Fibroblast of lung (primary cell): ENCODE data around the gene UXS1. TPM values are rescaled to one million over a fixed set of nuclear protein-coding genes. Genes with fewer than 3 reads are reported as not detected.

Source experiments
- DNase-seq, 2 donors: peaks; one replicate each; pipeline versions ENCODE4 v3.0.0 to v3.0.0-alpha.2; 2010; ENCODE audit warnings: low read depth in 2 of 2
- H2AFZ ChIP-seq: 2 replicates; pipeline ENCODE4 v1.5.1; 2012; ENCODE audit warnings: low read length, control low read depth, inconsistent platforms
- H3K27ac ChIP-seq: 2 replicates; pipeline ENCODE4 v1.5.1; 2011; ENCODE audit warnings: low read length, control low read depth; ENCODE audit not compliant: insufficient read depth
- H3K27me3 ChIP-seq: 2 replicates; pipeline ENCODE4 v1.5.1; 2011; ENCODE audit warnings: mild to moderate bottlenecking, low read length; ENCODE audit not compliant: control insufficient read depth, insufficient read depth
- H3K36me3 ChIP-seq: 2 replicates; pipeline ENCODE4 v1.5.1; 2011; ENCODE audit warnings: low read length; ENCODE audit not compliant: control insufficient read depth, insufficient read depth
- H3K4me1 ChIP-seq: 2 replicates; pipeline ENCODE4 v1.5.1; 2011; ENCODE audit warnings: low read length; ENCODE audit not compliant: control insufficient read depth, insufficient read depth; ENCODE audit errors: extremely low read depth
- H3K4me2 ChIP-seq: 2 replicates; pipeline ENCODE4 v1.5.1; 2011; ENCODE audit warnings: low read length, control low read depth; ENCODE audit not compliant: insufficient read depth; ENCODE audit errors: extremely low read depth
- H3K4me3 ChIP-seq, 4 experiments: fragments of 200-600 bp in 1 of 4; sonication (generic) in 1 of 4; replicated peaks in 1 of 4; 2 replicates each; pipeline ENCODE4 v1.5.1; 2011 to 2016; ENCODE audit warnings: low read length in 4 of 4, low read depth in 3 of 4, mild to moderate bottlenecking in 3 of 4, control low read depth in 2 of 4, inconsistent platforms in 1 of 4, mixed read lengths in 1 of 4; ENCODE audit not compliant: insufficient read depth in 1 of 4; ENCODE audit errors: control extremely low read depth in 1 of 4
- H3K79me2 ChIP-seq: 2 replicates; pipeline ENCODE4 v1.5.1; 2012; ENCODE audit warnings: mild to moderate bottlenecking, low read length, inconsistent platforms; ENCODE audit not compliant: control insufficient read depth, insufficient read depth
- H3K9ac ChIP-seq: 2 replicates; pipeline ENCODE4 v1.5.1; 2011; ENCODE audit warnings: mild to moderate bottlenecking, low read length, control low read depth; ENCODE audit not compliant: insufficient read depth
- H3K9me3 ChIP-seq: 2 replicates; pipeline ENCODE4 v1.5.1; 2012; ENCODE audit warnings: low read depth, low read length; ENCODE audit not compliant: control insufficient read depth, insufficient read depth
- H4K20me1 ChIP-seq: 2 replicates; pipeline ENCODE4 v1.5.1; 2011; ENCODE audit warnings: low read length; ENCODE audit not compliant: control insufficient read depth, insufficient read depth; ENCODE audit errors: extremely low read depth
- EZH2 ChIP-seq: IDR thresholded peaks from 2 replicates; pipeline ENCODE4 v1.5.1; 2012; ENCODE audit warnings: low read length, control low read depth, mild to moderate bottlenecking; ENCODE audit errors: missing control alignments
- polyA plus RNA-seq, 2 donors: library from polyadenylated mRNA; depleted of rRNA in 1 of 2; stranded (reverse) in 1 of 2; unstranded in 1 of 2; fragments of >200 nt; gene quantifications; 2 replicates each; pipeline ENCODE4 v1.2.1, GENCODE V29; 2011 to 2012; ENCODE audit warnings: missing spikeins in 1 of 2
- total RNA-seq: library from RNA; depleted of rRNA; stranded (reverse); fragments of >200 nt; gene quantifications from 2 replicates; pipeline ENCODE4 v1.2.1, GENCODE V29; 2014
- TF ChIP-seq, protein P1 (sequence below), 2 donors: IDR thresholded peaks in 1 of 2; conservative IDR thresholded peaks in 1 of 2; 1 replicate in 1 of 2; 2 replicates in 1 of 2; pipeline ENCODE4 v1.5.1; 2011 to 2012; ENCODE audit warnings: low read length in 2 of 2, control low read depth in 1 of 2, inconsistent platforms in 1 of 2, low read depth in 1 of 2, mild to moderate bottlenecking in 1 of 2

Gene UXS1
- total and polyA plus RNA-seq, 2 donors (not counting 1 experiment from before 2014, with no cell fraction given) = 23.1 to 59.8 TPM

DNA sequence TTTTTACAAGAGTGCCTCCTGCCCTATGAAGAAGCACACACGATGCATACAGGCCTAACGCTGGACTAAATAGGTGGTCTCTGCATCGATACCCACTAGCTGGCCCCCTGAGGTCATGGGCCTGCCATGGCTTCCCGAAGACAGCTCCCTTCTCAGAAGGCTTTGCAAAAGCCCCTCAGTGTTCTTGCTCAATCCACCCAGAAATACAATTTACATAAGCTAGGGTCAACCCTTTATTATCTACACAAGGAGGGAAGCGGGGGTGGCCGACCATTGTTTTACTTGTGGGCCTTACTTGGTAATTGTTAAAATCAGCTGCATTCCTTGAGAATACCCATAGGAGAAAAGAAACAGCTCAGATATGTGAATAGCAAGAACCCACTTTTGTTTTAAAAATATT lies 28.5 kb downstream of the UXS1 start:
- H3K79me2 ChIP-seq = no peaks in the 10 kb centered on the region
- no peaks in the 10 kb centered on the region for H3K36me3 ChIP-seq
- no peaks in the 10 kb centered on the region for H3K27me3 ChIP-seq

DNA sequence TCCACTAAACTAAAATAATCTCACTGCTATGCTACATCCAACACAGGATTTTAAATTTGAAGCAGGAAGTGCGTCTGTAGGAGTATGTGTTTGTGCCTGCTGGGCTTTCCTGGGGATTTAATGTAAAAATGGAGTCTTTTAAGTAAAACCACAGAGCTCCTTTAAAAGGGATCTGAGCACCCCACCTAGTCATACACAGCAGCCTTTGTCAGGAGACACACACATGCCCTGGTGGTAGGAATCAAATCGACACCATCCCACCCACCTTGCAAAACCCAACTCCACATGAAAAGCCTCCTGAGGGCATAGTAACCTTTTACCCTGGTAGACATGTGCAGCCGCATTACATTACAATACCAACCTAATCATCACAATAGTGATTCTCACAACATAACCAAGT lies 29.1 kb downstream of the UXS1 start:
- no peak overlapping the region for H3K9ac ChIP-seq
- H3K4me1 ChIP-seq = peaks cover 3% of the 10 kb centered on the region
- no peak for DNase-seq
- H3K79me2 ChIP-seq = no peaks in the 10 kb centered on the region
- H3K9me3 ChIP-seq = no peaks in the 10 kb centered on the region
- no peaks in the 10 kb centered on the region for H3K27me3 ChIP-seq
- TF ChIP-seq, protein P1, sequence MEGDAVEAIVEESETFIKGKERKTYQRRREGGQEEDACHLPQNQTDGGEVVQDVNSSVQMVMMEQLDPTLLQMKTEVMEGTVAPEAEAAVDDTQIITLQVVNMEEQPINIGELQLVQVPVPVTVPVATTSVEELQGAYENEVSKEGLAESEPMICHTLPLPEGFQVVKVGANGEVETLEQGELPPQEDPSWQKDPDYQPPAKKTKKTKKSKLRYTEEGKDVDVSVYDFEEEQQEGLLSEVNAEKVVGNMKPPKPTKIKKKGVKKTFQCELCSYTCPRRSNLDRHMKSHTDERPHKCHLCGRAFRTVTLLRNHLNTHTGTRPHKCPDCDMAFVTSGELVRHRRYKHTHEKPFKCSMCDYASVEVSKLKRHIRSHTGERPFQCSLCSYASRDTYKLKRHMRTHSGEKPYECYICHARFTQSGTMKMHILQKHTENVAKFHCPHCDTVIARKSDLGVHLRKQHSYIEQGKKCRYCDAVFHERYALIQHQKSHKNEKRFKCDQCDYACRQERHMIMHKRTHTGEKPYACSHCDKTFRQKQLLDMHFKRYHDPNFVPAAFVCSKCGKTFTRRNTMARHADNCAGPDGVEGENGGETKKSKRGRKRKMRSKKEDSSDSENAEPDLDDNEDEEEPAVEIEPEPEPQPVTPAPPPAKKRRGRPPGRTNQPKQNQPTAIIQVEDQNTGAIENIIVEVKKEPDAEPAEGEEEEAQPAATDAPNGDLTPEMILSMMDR (conservative IDR thresholded peaks at IDR 0.05 in 1 of 2, IDR thresholded peaks at IDR 0.05 in 1 of 2; ENCODE audit: low read depth in 1 of 2, low read length in 2 of 2) = no peak
- TF ChIP-seq EZH2 = no peak
- no peak overlapping the region for H3K27ac ChIP-seq
- no peaks in the 10 kb centered on the region for H3K36me3 ChIP-seq
- no peaks in the 10 kb centered on the region for H4K20me1 ChIP-seq
- no peak overlapping the region for H2AFZ ChIP-seq
- no peak overlapping the region for H3K4me2 ChIP-seq
- no peak overlapping the region for H3K4me3 ChIP-seq

More for the DNA sequence above, 28.5 kb downstream of the UXS1 start:
- Histone ChIP-seq H2AFZ (no peak overlapping the region), H3K9ac (no peak overlapping the region), H3K4me3 (no peak overlapping the region), H4K20me1 (no peaks in the 10 kb centered on the region), H3K4me2 (no peak overlapping the region), H3K9me3 (no peaks in the 10 kb centered on the region), H3K4me1 (no peaks in the 10 kb centered on the region), H3K27ac (no peak overlapping the region)
- no peak for DNase-seq
- TF ChIP-seq, protein P1 (conservative IDR thresholded peaks at IDR 0.05 in 1 of 2, IDR thresholded peaks at IDR 0.05 in 1 of 2; ENCODE audit: low read depth in 1 of 2, low read length in 2 of 2) = no peak
- TF ChIP-seq EZH2 = no peak

DNA sequence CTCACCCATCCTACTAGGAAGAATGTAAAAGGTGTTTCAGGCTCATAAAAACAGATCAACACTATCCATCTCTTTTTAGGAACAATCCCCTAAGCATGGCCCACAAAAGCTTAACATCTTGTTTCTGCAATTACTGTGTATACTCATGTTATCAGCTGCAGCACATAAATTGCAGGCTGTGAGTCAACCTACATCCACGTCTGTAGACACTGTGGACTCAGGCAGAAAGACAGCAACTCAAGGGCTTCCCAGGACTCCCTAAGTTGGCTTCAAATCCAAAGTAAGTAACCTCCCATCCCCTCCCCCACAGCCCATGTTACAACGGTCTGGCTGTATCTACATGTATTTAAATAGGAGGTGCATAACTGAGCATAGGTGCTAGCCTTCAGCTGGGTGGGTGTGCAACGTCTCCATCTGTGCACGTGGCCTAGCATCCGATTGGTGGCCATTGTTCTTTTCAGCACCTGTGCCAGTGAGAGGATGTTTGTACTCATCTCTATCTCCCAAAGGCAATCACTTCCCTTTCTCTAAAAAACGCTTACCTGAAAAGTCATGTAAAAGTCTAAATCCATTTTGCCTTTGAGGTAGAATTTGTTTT lies 30.1 kb downstream of the UXS1 start:
- peak in 1 of 2 donors; percentile 35 for DNase-seq
- no peak overlapping the region for H3K9ac ChIP-seq
- H3K27me3 ChIP-seq = no peaks in the 10 kb centered on the region
- no peaks in the 10 kb centered on the region for H4K20me1 ChIP-seq
- H3K79me2 ChIP-seq = no peaks in the 10 kb centered on the region
- TF ChIP-seq, protein P1 (conservative IDR thresholded peaks at IDR 0.05 in 1 of 2, IDR thresholded peaks at IDR 0.05 in 1 of 2; ENCODE audit: low read depth in 1 of 2, low read length in 2 of 2) = no peak
- no peak for TF ChIP-seq EZH2
- H3K4me1 ChIP-seq = peaks cover 3% of the 10 kb centered on the region
- H3K27ac ChIP-seq = no peak overlapping the region
- H3K36me3 ChIP-seq = no peaks in the 10 kb centered on the region
- no peak overlapping the region for H3K4me2 ChIP-seq
- H3K4me3 ChIP-seq = no peak overlapping the region
- H2AFZ ChIP-seq = no peak overlapping the region
- no peaks in the 10 kb centered on the region for H3K9me3 ChIP-seq
